Activated effector memory CD4-positive, alpha-beta T cell treated with Interleukin-2 at 50 U/mL for 16 hours (primary cell): ENCODE results near the gene CENPI.
"Not testable (repeated sequence)": the region's sequence is repeated elsewhere in the genome, so short reads cannot be mapped to it uniquely, and the experiment has no call there.

Experiments
- DNase-seq: peaks from one replicate; pipeline ENCODE4 v3.0.0-alpha.2; 2020

CENPI gene, protein sequence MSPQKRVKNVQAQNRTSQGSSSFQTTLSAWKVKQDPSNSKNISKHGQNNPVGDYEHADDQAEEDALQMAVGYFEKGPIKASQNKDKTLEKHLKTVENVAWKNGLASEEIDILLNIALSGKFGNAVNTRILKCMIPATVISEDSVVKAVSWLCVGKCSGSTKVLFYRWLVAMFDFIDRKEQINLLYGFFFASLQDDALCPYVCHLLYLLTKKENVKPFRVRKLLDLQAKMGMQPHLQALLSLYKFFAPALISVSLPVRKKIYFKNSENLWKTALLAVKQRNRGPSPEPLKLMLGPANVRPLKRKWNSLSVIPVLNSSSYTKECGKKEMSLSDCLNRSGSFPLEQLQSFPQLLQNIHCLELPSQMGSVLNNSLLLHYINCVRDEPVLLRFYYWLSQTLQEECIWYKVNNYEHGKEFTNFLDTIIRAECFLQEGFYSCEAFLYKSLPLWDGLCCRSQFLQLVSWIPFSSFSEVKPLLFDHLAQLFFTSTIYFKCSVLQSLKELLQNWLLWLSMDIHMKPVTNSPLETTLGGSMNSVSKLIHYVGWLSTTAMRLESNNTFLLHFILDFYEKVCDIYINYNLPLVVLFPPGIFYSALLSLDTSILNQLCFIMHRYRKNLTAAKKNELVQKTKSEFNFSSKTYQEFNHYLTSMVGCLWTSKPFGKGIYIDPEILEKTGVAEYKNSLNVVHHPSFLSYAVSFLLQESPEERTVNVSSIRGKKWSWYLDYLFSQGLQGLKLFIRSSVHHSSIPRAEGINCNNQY

GRCh38 chrX:101097546-101098453 is at the start of gene CENPI:
Gene CENPI (plus strand): TSS chrX:101098204. CDS start chrX:101101071, 2,867 bp downstream.
- peak; percentile 90 for DNase-seq

DNA sequence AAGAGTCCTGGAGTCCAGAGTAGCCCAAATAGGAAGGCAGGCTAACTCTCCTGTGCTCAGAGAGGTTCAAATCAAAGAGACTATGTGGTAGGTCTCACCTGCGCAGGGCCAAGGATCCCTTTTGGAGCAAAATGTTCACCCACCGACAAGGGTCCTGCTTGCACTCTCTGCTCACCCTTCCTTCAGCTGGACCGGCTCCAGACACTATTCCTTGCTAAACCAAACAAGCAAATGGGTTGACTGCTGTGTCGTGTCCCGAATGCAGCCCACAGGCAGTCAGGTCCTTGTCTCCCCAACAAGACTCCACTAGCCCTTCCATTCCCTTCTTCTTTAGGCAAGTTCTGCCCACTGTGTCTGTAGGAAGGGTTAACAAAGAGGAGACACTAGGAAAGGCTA is 46.9 kb upstream of the CENPI start:
- DNase-seq: no peak

GRCh38 chrX:101051549-101052302 is 46.3 kb upstream of the CENPI start, which contains the start of gene TRMT2B:
Gene TRMT2B (minus strand): TSS chrX:101052111. CDS start chrX:101042289, 9,822 bp downstream.
- DNase-seq: peak; percentile 73

DNA sequence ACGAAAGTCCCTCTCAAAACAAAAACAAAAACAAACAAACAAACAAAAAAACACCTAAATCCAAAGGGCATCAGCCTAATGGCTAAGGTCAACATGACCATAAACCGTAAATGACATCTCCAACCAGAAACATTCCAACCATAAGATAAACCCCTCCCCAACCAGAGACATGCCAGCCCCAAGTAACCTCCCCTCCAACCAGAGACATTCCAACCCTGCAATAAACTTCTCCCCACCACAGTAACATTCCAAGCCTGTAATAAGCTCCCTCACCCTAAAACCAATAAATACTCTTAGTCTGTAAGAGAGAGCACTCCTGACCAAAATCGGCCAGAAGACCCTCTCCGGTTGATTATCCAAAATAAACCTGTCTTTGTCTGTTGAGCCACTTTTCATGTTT is 41.5 kb upstream of the CENPI start:
- not testable (repeated sequence) for DNase-seq

DNA sequence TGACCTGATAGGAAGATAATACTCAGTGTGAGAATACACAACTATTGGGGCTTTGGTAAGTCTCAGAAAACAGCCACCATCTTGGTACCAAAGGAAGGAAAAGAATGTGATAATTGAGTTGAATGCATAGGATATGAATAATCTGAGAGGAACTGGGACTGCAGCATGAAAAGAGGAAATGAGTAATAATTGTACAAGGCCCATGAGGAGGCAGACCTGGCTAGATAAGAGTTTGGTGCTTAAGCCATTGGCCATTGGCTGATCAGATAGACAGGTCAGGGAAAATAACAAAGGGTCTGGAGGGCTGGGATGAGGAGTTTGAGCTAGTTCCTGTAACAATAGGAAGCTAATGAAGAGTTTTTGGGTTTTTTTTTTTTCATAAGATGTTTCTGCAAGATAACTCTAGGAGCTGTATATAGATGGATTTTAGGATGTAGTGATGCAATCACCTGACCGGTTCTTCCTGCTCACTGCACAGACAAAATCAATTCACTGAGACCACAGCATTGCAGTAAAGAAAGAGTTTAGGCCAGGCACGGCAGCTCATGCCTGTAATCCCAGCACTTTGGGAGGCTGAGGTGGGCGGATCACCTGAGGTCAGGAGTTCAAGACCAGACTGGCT is 40.8 kb upstream of the CENPI start:
- DNase-seq: no peak

- no peak for DNase-seq
Observed at GRCh38 chrX:101062176-101062575, 35.8 kb upstream of the CENPI start.

- no peak for DNase-seq
Observed at GRCh38 chrX:101071582-101071981, 26.4 kb upstream of the CENPI start.

DNA sequence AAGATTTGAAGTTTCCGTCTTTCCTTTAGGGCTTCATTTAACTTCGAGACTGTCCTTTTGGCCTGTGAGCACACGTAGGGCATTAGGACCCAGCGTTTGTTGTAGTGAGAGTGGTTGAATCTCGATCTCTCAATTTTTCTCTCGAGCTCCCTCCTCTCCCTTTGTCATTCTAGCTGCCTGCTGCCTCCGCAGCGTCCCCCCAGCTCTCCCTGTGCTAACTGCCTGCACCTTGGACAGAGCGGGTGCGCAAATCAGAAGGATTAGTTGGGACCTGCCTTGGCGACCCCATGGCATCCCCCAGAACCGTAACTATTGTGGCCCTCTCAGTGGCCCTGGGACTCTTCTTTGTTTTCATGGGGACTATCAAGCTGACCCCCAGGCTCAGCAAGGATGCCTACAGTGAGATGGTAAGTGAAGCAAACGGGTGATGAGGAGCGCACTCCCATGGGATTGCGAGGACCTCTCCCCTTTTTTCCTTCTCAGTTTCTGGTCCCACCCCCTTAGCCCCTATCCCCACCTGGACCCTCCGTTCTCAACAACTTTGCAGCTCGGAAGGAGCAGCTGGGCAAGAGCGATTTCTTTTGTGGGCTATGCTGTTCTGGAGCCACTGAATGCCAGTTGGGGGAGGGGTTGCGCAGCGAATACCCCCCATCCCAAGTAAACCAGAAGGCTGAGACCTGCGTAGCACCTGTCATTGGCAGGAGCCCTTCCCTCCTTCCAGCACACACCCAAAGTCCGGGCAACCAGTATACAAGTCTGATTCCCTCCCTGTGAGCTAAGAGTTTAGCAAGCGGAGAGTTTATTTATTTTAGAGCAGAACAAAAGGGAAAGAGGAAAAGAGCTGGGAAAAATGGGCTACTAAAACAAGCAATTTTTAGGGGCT is 19.0 kb upstream of the CENPI start, which contains the start of gene TMEM35A:
Gene TMEM35A (plus strand): TSS at position 164 of the 883 bp plus-strand sequence. CDS start 124 bp downstream, at position 288.
- no peak for DNase-seq

GRCh38 chrX:101079736-101080270 is 18.2 kb upstream of the CENPI start:
- DNase-seq: no peak

GRCh38 chrX:101080326-101081124 is 17.5 kb upstream of the CENPI start:
- no peak for DNase-seq

DNA sequence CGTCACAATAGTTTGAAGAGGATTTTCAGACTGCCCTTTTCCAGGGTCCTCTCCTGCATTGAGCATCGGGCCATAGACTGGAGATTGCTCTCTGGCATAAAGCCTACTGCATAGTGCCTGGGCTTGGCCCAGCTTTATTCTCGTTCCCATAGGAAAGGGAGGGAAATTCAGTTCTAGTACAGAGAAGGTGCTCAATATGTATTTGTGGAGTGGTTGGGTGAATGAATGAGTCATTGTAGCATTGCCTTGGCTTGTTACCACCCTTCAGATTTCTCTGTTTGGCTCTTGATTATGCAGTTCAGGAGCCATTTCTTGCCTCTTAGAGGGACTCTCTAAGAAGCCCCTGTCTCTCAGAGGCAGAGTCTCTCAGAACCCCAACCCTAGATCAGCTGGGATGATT is 16.8 kb upstream of the CENPI start:
- DNase-seq: no peak

- DNase-seq: no peak
Observed at GRCh38 chrX:101091817-101092216, 6.2 kb upstream of the CENPI start.

GRCh38 chrX:101108284-101108683 is 10.3 kb downstream of the CENPI start:
- no peak for DNase-seq

- DNase-seq: no peak
Observed at GRCh38 chrX:101117701-101118100, 19.7 kb downstream of the CENPI start.

- no peak for DNase-seq
Observed at GRCh38 chrX:101136235-101136634, 38.2 kb downstream of the CENPI start.
